Neural progenitor cell (in vitro differentiated cells): ENCODE results near the gene NOX1. TPM values are rescaled to one million over a fixed set of nuclear protein-coding genes. Genes with fewer than 3 reads are reported as not detected.

ENCODE experiments used
- DNase-seq: peaks from one replicate; pipeline ENCODE4 v3.0.0-alpha.2; 2016; ENCODE audit warnings: low spot score
- H2AFZ ChIP-seq: fragments of 200-600 bp; sonication (generic); replicated peaks from 2 replicates; pipeline ENCODE4 v1.6.1; 2016; ENCODE audit warnings: antibody characterized with exemption
- H3F3A ChIP-seq: fragments of 200-600 bp; sonication (generic); 2 replicates; pipeline ENCODE4 v1.6.1; 2016; ENCODE audit warnings: antibody characterized with exemption, low read depth
- H3K27ac ChIP-seq: fragments of 200-600 bp; sonication (generic); 2 replicates; pipeline ENCODE4 v1.5.1; 2016; ENCODE audit warnings: mild to moderate bottlenecking
- H3K27me3 ChIP-seq: fragments of 200-600 bp; sonication (generic); 2 replicates; pipeline ENCODE4 v1.6.1; 2016; ENCODE audit warnings: mild to moderate bottlenecking, moderate library complexity
- H3K36me3 ChIP-seq: fragments of 200-600 bp; sonication (generic); 2 replicates; pipeline ENCODE4 v1.5.1; 2016
- H3K4me1 ChIP-seq: fragments of 200-600 bp; sonication (generic); 2 replicates; pipeline ENCODE4 v1.6.1; 2016; ENCODE audit warnings: mixed run types
- H3K4me2 ChIP-seq: fragments of 200-600 bp; sonication (generic); 2 replicates; pipeline ENCODE4 v1.6.1; 2016
- H3K4me3 ChIP-seq: fragments of 200-600 bp; sonication (generic); 2 replicates; pipeline ENCODE4 v1.5.1; 2016
- H3K79me2 ChIP-seq: fragments of 200-600 bp; sonication (generic); 2 replicates; pipeline ENCODE4 v1.6.1; 2016; ENCODE audit warnings: low read depth
- H3K9ac ChIP-seq: fragments of 200-600 bp; sonication (generic); 2 replicates; pipeline ENCODE4 v1.6.1; 2016
- H3K9me3 ChIP-seq: fragments of 200-600 bp; sonication (generic); 2 replicates; pipeline ENCODE4 v1.5.1; 2016; ENCODE audit warnings: low read depth
- H4K20me1 ChIP-seq: fragments of 200-600 bp; sonication (generic); 2 replicates; pipeline ENCODE4 v1.6.1; 2016; ENCODE audit warnings: low read depth
- H3K27ac Mint-ChIP-seq: 3 replicates; pipeline ENCODE4 v1.8.0; 2021; ENCODE audit warnings: mixed read lengths
- H3K27me3 Mint-ChIP-seq: 2 replicates; pipeline ENCODE4 v1.8.0; 2022; ENCODE audit warnings: low read depth, mild to moderate bottlenecking, inconsistent platforms, moderate library complexity, mixed read lengths; ENCODE audit not compliant: insufficient read depth
- H3K36me3 Mint-ChIP-seq: 3 replicates; pipeline ENCODE4 v1.8.0; 2021; ENCODE audit warnings: mixed read lengths
- H3K4me1 Mint-ChIP-seq: 3 replicates; pipeline ENCODE4 v1.8.0; 2021; ENCODE audit warnings: mixed read lengths
- H3K4me3 Mint-ChIP-seq: 3 replicates; pipeline ENCODE4 v1.8.0; 2021; ENCODE audit warnings: mild to moderate bottlenecking, moderate library complexity, mixed read lengths
- H3K9me3 Mint-ChIP-seq: 3 replicates; pipeline ENCODE4 v1.8.0; 2020; ENCODE audit warnings: mixed read lengths
- EZH2 ChIP-seq: fragments of 200-600 bp; sonication (generic); IDR thresholded peaks from 2 replicates; pipeline ENCODE4 v1.6.1; 2017; ENCODE audit warnings: antibody characterized with exemption, mild to moderate bottlenecking, moderate library complexity
- EZH2phosphoT487 ChIP-seq: fragments of 200-600 bp; sonication (generic); IDR thresholded peaks from 2 replicates; pipeline ENCODE4 v1.6.1; 2017; ENCODE audit warnings: antibody characterized with exemption
- total RNA-seq: library from RNA; depleted of rRNA; stranded (reverse); fragments of >200 nt; gene quantifications from 2 replicates; pipeline ENCODE4 v1.2.3, GENCODE V29; 2015; ENCODE audit warnings: low replicate concordance
- TF ChIP-seq, protein P1 (sequence below): fragments of 200-600 bp; sonication (generic); IDR thresholded peaks from 2 replicates; pipeline ENCODE4 v1.5.1; 2017; ENCODE audit warnings: antibody characterized with exemption, mild to moderate bottlenecking

Gene NOX1
- not detected in 2 replicates for total RNA-seq

- H3F3A ChIP-seq: no peaks in the 10 kb centered on the region
- H3K4me2 ChIP-seq: no peak within 1 kb of the TSS
- no peaks in the 10 kb centered on the region for H3K9me3 ChIP-seq
- H4K20me1 ChIP-seq: no peaks in the 10 kb centered on the region
- no peaks in the 10 kb centered on the region for H3K4me1 ChIP-seq
- no peaks in the 10 kb centered on the region for H3K36me3 ChIP-seq
- no peaks in the 10 kb centered on the region for H3K27me3 ChIP-seq
- TF ChIP-seq, protein P1, sequence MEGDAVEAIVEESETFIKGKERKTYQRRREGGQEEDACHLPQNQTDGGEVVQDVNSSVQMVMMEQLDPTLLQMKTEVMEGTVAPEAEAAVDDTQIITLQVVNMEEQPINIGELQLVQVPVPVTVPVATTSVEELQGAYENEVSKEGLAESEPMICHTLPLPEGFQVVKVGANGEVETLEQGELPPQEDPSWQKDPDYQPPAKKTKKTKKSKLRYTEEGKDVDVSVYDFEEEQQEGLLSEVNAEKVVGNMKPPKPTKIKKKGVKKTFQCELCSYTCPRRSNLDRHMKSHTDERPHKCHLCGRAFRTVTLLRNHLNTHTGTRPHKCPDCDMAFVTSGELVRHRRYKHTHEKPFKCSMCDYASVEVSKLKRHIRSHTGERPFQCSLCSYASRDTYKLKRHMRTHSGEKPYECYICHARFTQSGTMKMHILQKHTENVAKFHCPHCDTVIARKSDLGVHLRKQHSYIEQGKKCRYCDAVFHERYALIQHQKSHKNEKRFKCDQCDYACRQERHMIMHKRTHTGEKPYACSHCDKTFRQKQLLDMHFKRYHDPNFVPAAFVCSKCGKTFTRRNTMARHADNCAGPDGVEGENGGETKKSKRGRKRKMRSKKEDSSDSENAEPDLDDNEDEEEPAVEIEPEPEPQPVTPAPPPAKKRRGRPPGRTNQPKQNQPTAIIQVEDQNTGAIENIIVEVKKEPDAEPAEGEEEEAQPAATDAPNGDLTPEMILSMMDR: no peak
- no peak for TF ChIP-seq EZH2
- no peak for TF ChIP-seq EZH2phosphoT487
- Mint-ChIP-seq H3K36me3 (no peaks in the 10 kb centered on the region), H3K4me3 (no peak within 1 kb of the TSS), H3K27me3 (no peaks in the 10 kb centered on the region), H3K27ac (no peak within 1 kb of the TSS), H3K4me1 (no peaks in the 10 kb centered on the region), H3K9me3 (no peaks in the 10 kb centered on the region)
- H3K4me3 ChIP-seq: no peak within 1 kb of the TSS
- H2AFZ ChIP-seq: no peak within 1 kb of the TSS
- no peak within 1 kb of the TSS for H3K27ac ChIP-seq
- DNase-seq: no peak
- H3K9ac ChIP-seq: no peak within 1 kb of the TSS
- no peaks in the 10 kb centered on the region for H3K79me2 ChIP-seq
Observed at GRCh38 chrX:100874325-100874724, at the start of gene NOX1. Gene NOX1, minus strand, starts transcription at chrX:100874359. Its CDS starts 220 bp downstream, at chrX:100874139.

GRCh38 chrX:100915562-100915961 is 41.4 kb upstream of the NOX1 start:
- Histone ChIP-seq H4K20me1 (no peaks in the 10 kb centered on the region), H3K4me1 (no peaks in the 10 kb centered on the region), H3F3A (no peaks in the 10 kb centered on the region), H3K9ac (no peak overlapping the region), H3K27me3 (no peaks in the 10 kb centered on the region), H3K36me3 (no peaks in the 10 kb centered on the region), H2AFZ (no peak overlapping the region), H3K9me3 (no peaks in the 10 kb centered on the region), H3K4me2 (no peak overlapping the region), H3K4me3 (no peak overlapping the region), H3K27ac (no peak overlapping the region), H3K79me2 (no peaks in the 10 kb centered on the region)
- Mint-ChIP-seq H3K4me1 (no peaks in the 10 kb centered on the region), H3K27ac (no peak overlapping the region), H3K9me3 (peaks cover 3% of the 10 kb centered on the region), H3K36me3 (no peaks in the 10 kb centered on the region), H3K4me3 (no peak overlapping the region), H3K27me3 (peaks cover 2% of the 10 kb centered on the region)
- no peak for TF ChIP-seq EZH2phosphoT487
- TF ChIP-seq, protein P1: no peak
- TF ChIP-seq EZH2: no peak
- no peak for DNase-seq

DNA sequence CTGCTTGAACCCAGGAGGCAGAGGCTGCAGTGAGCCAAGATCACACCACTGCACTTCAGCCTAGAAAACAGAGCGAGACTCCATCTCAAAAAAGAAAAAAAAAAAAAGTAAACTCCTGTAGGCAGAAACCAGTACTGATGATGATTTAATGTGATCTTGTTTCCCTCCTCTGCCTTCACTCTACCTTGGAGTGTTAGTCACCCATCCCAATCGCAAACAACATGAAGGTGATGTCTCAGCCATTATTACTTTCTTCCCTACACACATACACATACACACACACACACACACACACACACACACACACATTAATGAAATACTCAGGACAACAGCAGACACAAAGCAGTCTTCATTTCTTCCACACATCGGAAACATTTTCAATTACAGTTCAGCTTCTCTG is 39.0 kb upstream of the NOX1 start:
- DNase-seq: no peak
- Mint-ChIP-seq H3K27me3 (peaks cover 2% of the 10 kb centered on the region), H3K36me3 (no peaks in the 10 kb centered on the region), H3K4me3 (no peak overlapping the region), H3K4me1 (no peaks in the 10 kb centered on the region), H3K9me3 (peaks cover 6% of the 10 kb centered on the region), H3K27ac (no peak overlapping the region)
- Histone ChIP-seq H3K27me3 (no peaks in the 10 kb centered on the region), H4K20me1 (no peaks in the 10 kb centered on the region), H3K4me1 (no peaks in the 10 kb centered on the region), H3K36me3 (no peaks in the 10 kb centered on the region), H3K79me2 (no peaks in the 10 kb centered on the region), H3F3A (no peaks in the 10 kb centered on the region), H3K4me3 (no peak overlapping the region), H3K4me2 (no peak overlapping the region), H2AFZ (no peak overlapping the region), H3K9me3 (no peaks in the 10 kb centered on the region), H3K27ac (no peak overlapping the region), H3K9ac (no peak overlapping the region)
- TF ChIP-seq, protein P1: no peak
- TF ChIP-seq EZH2 (no peak), EZH2phosphoT487 (no peak)
